Gastrocnemius medialis (tissue), 4 donors: ENCODE data around the gene FKBP4. TPM values are rescaled to one million over a fixed set of nuclear protein-coding genes. Genes with fewer than 3 reads are reported as not detected.

ENCODE experiments used
- ATAC-seq, 2 donors: fragments of 150-250 bp; one replicate each; pipeline ENCODE4 v1.9.1; 2016
- DNase-seq, 2 donors: peaks; one replicate each; pipeline ENCODE4 v3.0.0-alpha.2; 2019
- H3K27ac ChIP-seq, 4 donors: fragments of 200-600 bp; sonication (generic); 1 replicate in 1 of 4; 2 replicates in 3 of 4; pipeline ENCODE4 v1.5.1; 2016 to 2018; ENCODE audit warnings: mild to moderate bottlenecking in 2 of 4, moderate library complexity in 1 of 4
- H3K27me3 ChIP-seq, 3 donors: fragments of 200-600 bp; sonication (generic) in 2 of 3; 1 replicate in 1 of 3; 2 replicates in 2 of 3; pipeline versions ENCODE4 v1.5.1 to v1.6.0; 2016 to 2019; ENCODE audit warnings: mild to moderate bottlenecking in 1 of 3, moderate library complexity in 1 of 3
- H3K36me3 ChIP-seq, 2 donors: fragments of 200-600 bp; sonication (generic) in 1 of 2; one replicate each; pipeline ENCODE4 v1.5.1; 2017 to 2018
- H3K4me1 ChIP-seq, 2 donors: fragments of 200-600 bp; sonication (generic) in 1 of 2; one replicate each; pipeline ENCODE4 v1.5.1; 2016 to 2017; ENCODE audit warnings: mild to moderate bottlenecking in 2 of 2
- H3K4me3 ChIP-seq, 4 donors: fragments of 200-600 bp; sonication (generic) in 3 of 4; 1 replicate in 1 of 4; 2 replicates in 3 of 4; pipeline ENCODE4 v1.5.1; 2016 to 2019; ENCODE audit warnings: mild to moderate bottlenecking in 2 of 4
- H3K9me3 ChIP-seq, 3 donors: fragments of 200-600 bp; sonication (generic) in 2 of 3; 1 replicate in 1 of 3; 2 replicates in 2 of 3; pipeline ENCODE4 v1.5.1; 2016 to 2019
- POLR2A ChIP-seq, 2 donors: fragments of 450-650 bp; IDR thresholded peaks; one replicate each; pipeline ENCODE4 v1.6.1; 2017; ENCODE audit warnings: antibody characterized with exemption in 2 of 2, mild to moderate bottlenecking in 2 of 2, moderate library complexity in 2 of 2
- in situ Hi-C, 4 donors: fragments of 200-750 bp; cut with MboI; loops; one replicate each; pipeline versions ENCODE4 v1.15.0 to v1.8.0; 2017; ENCODE audit warnings: low sequenced_read_pairs in 4 of 4
- intact Hi-C: fragments of 100-400 bp; cut with DNase I; formaldehyde crosslinking; loops from one replicate; pipeline ENCODE4 v1.15.1; 2023; ENCODE audit warnings: low total_unique reads
- total RNA-seq, 4 donors: library from RNA; depleted of rRNA; stranded (reverse); fragments of >200 nt; gene quantifications; one replicate each; pipeline versions ENCODE4 v1.1.0 to v1.2.3, GENCODE V29; 2016
- TF ChIP-seq, protein P1 (sequence below), 5 experiments: fragments of 450-650 bp in 3 of 5; fragments of 200-600 bp in 2 of 5; sonication (generic) in 2 of 5; IDR thresholded peaks in 4 of 5; conservative IDR thresholded peaks in 1 of 5; 1 replicate in 4 of 5; 2 replicates in 1 of 5; pipeline ENCODE4 v1.5.1; 2016 to 2019; ENCODE audit warnings: antibody characterized with exemption in 5 of 5, mild to moderate bottlenecking in 3 of 5, moderate library complexity in 3 of 5

Gene FKBP4
- total RNA-seq, 4 donors from 2014 or later, result 41.9 to 96.0 (median 53.0) TPM

DNA sequence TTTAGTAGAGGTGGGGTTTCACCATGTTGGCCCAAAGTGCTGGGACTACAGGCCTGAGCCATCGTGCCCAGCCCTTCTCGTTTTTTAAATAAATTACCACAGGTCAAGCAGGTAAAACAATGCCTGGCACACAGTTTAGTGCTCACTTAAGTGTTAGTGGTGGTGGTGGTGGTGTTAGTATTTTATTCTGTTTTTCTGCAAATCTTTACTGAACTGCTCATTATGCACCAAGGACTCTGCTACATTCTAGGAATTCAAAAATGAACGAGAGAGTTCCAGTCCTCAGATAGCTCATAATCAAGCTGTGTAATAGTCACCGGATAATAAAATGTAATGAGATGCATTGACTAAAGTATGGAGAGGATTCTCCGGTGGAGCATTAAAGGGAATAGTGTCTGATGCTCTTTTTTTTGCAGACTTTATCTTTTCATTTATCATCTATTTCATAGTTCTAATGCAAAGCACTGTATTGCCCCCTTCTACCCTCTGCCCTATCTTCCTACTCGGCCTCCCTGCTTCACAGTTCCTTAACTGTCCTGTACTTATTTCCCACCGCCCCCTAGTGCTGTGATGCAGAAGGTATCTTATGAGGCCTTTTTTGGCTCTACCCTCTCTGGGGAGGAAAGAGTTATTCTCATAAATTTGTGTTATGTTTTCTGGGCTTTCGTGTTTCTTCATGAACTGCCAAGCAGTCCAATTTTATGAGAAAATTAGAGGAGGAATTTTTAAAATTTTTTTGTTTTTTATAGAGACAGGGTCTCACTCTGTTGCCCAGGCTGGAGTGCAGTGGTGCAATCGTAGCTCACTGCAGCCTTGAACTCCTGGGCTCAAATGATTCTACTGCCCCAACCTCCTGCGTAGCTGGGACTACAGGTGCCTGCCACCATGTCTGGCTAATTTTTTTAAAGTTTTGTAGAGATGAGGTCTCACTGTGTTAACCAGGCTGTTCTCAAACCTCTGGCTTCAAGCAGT, 18.7 kb downstream of the FKBP4 start:
- H3K4me1 ChIP-seq, result peaks cover 18 to 19% of the 10 kb centered on the region in 2 donors
- intact Hi-C loops (no loop called here), in situ Hi-C loops (no loop called here)
- H3K27me3 ChIP-seq, result no peaks in the 10 kb centered on the region
- ATAC-seq, result peak; percentile 27 to 28
- no peak for TF ChIP-seq POLR2A (IDR thresholded peaks at IDR 0.05)
- TF ChIP-seq, protein P1, sequence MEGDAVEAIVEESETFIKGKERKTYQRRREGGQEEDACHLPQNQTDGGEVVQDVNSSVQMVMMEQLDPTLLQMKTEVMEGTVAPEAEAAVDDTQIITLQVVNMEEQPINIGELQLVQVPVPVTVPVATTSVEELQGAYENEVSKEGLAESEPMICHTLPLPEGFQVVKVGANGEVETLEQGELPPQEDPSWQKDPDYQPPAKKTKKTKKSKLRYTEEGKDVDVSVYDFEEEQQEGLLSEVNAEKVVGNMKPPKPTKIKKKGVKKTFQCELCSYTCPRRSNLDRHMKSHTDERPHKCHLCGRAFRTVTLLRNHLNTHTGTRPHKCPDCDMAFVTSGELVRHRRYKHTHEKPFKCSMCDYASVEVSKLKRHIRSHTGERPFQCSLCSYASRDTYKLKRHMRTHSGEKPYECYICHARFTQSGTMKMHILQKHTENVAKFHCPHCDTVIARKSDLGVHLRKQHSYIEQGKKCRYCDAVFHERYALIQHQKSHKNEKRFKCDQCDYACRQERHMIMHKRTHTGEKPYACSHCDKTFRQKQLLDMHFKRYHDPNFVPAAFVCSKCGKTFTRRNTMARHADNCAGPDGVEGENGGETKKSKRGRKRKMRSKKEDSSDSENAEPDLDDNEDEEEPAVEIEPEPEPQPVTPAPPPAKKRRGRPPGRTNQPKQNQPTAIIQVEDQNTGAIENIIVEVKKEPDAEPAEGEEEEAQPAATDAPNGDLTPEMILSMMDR (IDR thresholded peaks at IDR 0.05 in 4 of 5, conservative IDR thresholded peaks at IDR 0.05 in 1 of 5), result peak; percentile 38 to 55 (median 51)
- H3K9me3 ChIP-seq, result no peaks in the 10 kb centered on the region
- peak overlapping the region; percentile 64 to 92 (median 86) for H3K4me3 ChIP-seq
- peak overlapping the region; percentile 87 to 96 (median 90) for H3K27ac ChIP-seq
- DNase-seq, result no peak
- peaks cover 0 to 22% of the 10 kb centered on the region in 2 donors for H3K36me3 ChIP-seq

DNA sequence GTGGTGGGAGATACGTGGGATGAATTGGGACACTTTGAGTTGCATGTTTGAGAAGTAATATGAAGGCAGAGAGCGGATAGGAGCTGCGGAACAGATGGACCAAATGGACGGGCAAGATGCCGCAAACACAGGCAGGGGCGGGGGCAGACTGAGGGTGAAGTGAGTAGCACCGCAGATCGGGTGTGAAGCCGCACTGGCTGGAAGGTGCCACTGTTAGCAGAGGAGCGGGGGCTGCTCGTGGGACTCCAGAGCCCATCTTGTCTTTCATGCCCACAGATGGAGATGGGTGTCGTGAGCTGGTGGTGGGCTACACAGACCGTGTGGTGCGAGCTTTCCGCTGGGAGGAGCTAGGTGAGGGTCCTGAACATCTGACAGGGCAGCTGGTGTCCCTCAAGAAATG, 25.0 kb downstream of the FKBP4 start:
- no peak for ATAC-seq
- no peak overlapping the region for H3K4me3 ChIP-seq
- intact Hi-C loops (no loop called here), in situ Hi-C loops (no loop called here)
- H3K27ac ChIP-seq, result no peak overlapping the region
- H3K4me1 ChIP-seq, result no peaks in the 10 kb centered on the region
- H3K9me3 ChIP-seq, result no peaks in the 10 kb centered on the region
- no peak for TF ChIP-seq POLR2A (IDR thresholded peaks at IDR 0.05)
- TF ChIP-seq, protein P1 (IDR thresholded peaks at IDR 0.05 in 4 of 5, conservative IDR thresholded peaks at IDR 0.05 in 1 of 5), result no peak
- H3K27me3 ChIP-seq, result no peaks in the 10 kb centered on the region
- DNase-seq, result no peak
- H3K36me3 ChIP-seq, result peaks cover 0 to 83% of the 10 kb centered on the region in 2 donors

GRCh38 chr12:2820432-2820831, 25.7 kb downstream of the FKBP4 start:
- no peak for ATAC-seq
- Histone ChIP-seq H3K27me3 (no peaks in the 10 kb centered on the region), H3K4me1 (no peaks in the 10 kb centered on the region), H3K27ac (no peak overlapping the region), H3K4me3 (no peak overlapping the region), H3K9me3 (no peaks in the 10 kb centered on the region), H3K36me3 (peaks cover 0 to 85% of the 10 kb centered on the region in 2 donors)
- intact Hi-C loops (no loop called here), in situ Hi-C loops (no loop called here)
- no peak for DNase-seq
- no peak for TF ChIP-seq POLR2A (IDR thresholded peaks at IDR 0.05)
- TF ChIP-seq, protein P1 (IDR thresholded peaks at IDR 0.05 in 4 of 5, conservative IDR thresholded peaks at IDR 0.05 in 1 of 5), result no peak

DNA sequence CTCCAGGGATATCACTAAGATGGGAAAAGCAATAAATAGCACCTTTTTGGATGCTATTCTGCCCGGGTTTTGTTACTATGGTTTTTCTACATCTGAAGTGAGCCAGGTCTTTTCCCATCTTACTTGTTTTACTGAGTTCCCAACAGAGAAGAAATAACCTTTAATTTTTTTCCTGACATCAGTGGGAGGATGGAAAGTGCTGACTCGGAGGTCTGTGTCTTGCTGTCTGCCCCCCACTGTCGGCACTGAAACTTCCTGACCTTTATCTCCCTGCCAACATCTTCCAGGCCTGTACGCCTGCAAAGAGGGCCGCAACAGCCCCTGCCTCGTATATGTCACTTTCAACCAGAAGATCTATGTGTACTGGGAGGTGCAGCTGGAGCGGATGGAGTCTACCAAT, 28.7 kb downstream of the FKBP4 start:
- Histone ChIP-seq H3K27ac (no peak overlapping the region), H3K4me1 (no peaks in the 10 kb centered on the region), H3K9me3 (no peaks in the 10 kb centered on the region), H3K4me3 (no peak overlapping the region), H3K36me3 (peaks cover 0 to 97% of the 10 kb centered on the region in 2 donors), H3K27me3 (no peaks in the 10 kb centered on the region)
- no peak for ATAC-seq
- in situ Hi-C loops (no loop called here), intact Hi-C loops (no loop called here)
- no peak for TF ChIP-seq POLR2A (IDR thresholded peaks at IDR 0.05)
- TF ChIP-seq, protein P1 (IDR thresholded peaks at IDR 0.05 in 4 of 5, conservative IDR thresholded peaks at IDR 0.05 in 1 of 5), result no peak
- no peak for DNase-seq
